GM12874 (cell line): ENCODE results near the gene SLC49A4.
A peak's percentile ranks its signal among the peaks of the same experiment; 100 is the strongest.

Experiments used
- TF ChIP-seq, protein P1 (sequence below): IDR thresholded peaks from 2 replicates; pipeline ENCODE4 v1.5.1; 2011; ENCODE audit warnings: low read depth, mild to moderate bottlenecking, control low read depth, low read length, moderate library complexity; ENCODE audit not compliant: insufficient read depth

Gene SLC49A4, protein sequence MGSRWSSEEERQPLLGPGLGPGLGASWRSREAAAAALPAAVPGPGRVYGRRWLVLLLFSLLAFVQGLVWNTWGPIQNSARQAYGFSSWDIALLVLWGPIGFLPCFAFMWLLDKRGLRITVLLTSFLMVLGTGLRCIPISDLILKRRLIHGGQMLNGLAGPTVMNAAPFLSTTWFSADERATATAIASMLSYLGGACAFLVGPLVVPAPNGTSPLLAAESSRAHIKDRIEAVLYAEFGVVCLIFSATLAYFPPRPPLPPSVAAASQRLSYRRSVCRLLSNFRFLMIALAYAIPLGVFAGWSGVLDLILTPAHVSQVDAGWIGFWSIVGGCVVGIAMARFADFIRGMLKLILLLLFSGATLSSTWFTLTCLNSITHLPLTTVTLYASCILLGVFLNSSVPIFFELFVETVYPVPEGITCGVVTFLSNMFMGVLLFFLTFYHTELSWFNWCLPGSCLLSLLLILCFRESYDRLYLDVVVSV

DNA sequence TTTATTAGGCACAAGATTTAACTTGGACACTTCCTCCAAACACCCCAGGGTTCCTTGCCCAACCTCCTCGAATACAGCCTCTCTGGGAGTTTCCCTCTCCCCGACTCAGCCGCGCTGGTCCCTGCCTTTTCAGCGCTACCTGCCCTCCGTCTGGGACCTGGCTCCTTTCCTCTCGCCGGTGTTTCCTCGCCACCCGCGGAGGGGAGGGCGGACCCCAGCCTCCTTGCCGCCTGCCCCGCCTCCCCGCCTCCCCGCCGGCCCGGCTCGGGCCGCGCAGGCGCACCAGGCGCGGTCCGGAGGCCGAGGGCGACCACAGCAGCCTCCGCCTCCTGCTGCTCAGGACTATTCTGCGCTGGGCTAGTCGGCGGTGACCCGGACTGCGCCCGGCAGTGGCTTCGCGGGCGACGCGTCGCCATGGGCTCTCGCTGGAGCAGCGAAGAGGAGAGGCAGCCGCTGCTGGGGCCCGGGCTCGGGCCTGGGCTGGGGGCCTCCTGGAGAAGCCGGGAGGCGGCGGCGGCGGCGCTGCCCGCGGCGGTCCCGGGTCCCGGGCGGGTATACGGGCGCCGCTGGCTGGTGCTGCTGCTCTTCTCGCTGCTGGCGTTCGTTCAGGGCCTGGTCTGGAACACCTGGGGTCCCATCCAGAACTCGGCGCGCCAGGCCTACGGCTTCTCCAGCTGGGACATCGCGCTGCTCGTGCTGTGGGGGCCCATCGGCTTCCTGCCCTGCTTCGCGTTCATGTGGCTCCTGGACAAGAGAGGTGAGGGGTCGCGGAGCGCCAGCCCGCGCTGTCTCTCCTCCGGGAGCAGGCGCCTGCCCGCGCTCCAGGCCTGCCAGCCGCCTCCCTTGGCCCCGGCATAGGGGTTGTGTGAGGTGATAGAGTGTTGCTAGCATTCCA lies at the start of gene SLC49A4:
TSS of gene SLC49A4 (plus strand) at position 291 of the 895 bp plus-strand sequence. CDS start at position 415, 124 bp downstream.
- TF ChIP-seq, protein P1, sequence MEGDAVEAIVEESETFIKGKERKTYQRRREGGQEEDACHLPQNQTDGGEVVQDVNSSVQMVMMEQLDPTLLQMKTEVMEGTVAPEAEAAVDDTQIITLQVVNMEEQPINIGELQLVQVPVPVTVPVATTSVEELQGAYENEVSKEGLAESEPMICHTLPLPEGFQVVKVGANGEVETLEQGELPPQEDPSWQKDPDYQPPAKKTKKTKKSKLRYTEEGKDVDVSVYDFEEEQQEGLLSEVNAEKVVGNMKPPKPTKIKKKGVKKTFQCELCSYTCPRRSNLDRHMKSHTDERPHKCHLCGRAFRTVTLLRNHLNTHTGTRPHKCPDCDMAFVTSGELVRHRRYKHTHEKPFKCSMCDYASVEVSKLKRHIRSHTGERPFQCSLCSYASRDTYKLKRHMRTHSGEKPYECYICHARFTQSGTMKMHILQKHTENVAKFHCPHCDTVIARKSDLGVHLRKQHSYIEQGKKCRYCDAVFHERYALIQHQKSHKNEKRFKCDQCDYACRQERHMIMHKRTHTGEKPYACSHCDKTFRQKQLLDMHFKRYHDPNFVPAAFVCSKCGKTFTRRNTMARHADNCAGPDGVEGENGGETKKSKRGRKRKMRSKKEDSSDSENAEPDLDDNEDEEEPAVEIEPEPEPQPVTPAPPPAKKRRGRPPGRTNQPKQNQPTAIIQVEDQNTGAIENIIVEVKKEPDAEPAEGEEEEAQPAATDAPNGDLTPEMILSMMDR, result no peak

DNA sequence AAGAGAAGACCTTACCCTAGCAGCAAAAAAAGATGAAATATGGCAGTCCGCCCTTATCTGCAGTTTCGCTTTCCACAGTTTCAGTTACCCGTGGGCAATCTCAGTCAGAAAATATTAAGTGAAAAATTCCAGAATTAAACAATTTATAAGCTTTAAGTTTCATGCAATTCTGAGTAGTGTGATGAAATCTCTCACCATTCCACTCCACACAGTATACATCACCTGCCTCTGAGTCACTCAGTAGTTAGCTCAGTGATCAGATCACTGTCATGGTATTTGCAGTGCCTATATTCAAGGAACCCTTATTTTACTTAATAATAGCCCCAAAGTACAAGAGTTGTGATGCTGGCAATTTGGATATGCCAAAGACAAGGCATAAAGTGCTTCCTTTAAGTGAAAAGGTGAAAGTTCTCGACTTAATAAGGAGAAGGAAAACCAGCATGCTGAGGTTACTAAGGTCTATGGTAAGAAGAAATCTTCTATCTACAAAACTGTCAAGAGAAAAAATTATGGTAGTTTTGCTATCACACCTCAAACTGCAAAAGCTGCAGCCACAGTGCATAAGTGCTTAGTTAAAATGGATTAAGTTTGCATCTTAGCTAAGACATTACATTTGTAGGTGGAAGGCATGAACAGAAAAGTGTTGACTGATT lies 49.4 kb upstream of the SLC49A4 start:
- TF ChIP-seq, protein P1, result no peak

DNA sequence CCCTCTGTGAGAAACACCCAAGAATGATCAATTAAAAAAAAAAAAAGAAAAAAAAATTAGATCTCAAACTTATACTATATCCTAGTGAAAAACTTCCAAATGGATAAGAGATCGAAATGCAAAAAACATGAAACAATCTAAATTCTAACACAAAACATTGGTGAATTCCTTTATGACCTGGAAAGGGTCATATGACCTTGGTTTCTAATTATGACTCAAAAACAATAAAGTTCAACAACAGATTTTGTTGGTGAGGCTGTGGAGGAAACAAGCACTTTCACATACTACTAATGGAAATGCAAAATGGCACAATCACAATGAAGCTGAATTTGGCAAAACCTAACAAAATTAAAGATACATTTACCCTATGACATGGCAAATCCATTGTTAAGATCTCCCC lies 46.5 kb upstream of the SLC49A4 start:
- TF ChIP-seq, protein P1, result no peak

DNA sequence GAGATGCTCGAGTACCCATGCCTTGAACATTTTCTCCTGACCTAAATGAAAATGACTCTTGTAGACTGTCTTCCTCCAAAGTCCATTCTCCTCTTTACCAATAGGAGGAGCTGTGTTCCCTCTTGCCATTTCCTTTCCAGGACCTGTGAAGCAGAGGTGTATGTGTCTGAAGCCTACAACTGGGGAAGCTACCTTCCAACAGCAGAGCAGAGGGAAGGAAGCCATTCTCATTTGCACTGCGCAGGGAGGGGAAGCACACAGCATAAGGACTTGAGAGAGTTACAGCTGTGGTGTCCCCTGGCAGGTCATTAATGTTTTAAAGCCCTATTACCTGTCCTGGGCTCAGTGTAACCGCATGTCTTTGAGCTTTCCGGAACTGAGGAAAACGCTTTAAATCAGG lies 39.9 kb upstream of the SLC49A4 start:
- TF ChIP-seq, protein P1, result peak; percentile 87

DNA sequence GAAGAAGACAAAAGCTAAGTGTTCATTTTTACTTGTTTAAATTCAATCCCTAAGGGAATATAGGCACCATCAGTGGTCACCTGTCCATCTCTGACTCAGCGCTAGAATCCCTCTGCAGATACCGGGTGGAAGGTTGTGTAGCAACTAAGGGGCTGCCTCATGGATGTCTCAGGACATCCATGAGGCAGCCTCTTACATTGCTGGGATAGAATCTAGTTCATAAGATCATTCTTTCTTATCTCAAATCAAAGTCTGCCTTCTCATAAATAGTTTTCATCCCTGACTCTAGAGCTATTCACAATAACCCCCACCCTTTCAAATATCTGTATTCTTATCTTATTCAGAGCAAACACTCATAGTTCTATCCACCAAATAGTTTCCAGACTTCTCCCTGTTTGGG lies 39.4 kb upstream of the SLC49A4 start:
- TF ChIP-seq, protein P1, result no peak

DNA sequence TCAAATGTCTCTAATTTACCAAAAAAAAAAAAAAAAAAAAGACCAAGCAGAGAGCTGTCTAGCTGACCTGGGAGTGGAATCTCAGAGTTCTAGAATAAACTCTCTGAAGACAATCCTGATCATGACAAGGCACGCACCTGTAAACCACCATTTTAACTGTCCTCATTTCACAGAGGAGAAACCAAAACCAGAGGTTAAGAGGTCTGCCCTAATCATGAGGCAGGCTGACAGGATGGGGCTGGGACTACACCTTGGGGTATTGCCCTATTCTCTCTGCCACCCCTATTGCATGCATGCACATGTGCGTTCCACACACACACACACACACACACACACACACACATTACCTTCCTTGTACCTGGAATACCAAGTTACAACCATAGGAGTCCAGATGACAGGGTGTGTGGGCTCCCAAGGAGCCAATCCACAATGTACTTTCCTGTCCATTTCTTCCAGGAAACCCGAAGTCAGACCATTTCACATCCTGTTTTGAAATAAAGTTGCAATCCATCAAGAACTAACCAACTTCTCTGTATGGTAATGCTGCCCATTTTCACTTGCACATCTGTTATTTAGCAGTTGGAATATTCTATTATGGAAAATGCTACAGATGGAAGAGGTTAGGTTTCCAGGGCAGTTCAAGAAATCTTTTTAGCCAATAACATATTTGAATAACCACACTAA lies 35.9 kb upstream of the SLC49A4 start:
- TF ChIP-seq, protein P1, result no peak
